ENCODE data around the gene MMD. TPM values are rescaled to one million over a fixed set of nuclear protein-coding genes. Genes with fewer than 3 reads are reported as not detected.

Gene MMD
- total RNA-seq, 1 experiment from 2014 or later, result 40.8 TPM

GRCh38 chr17:55421179-55421934 lies at the start of gene MMD (continued):
- TF ChIP-seq PRRX2 (CRISPR knock-in tag; IDR thresholded peaks at IDR 0.05) (no peak), ZMAT4 (CRISPR knock-in tag; IDR thresholded peaks at IDR 0.05) (no peak), NR3C1 (CRISPR knock-in tag; conservative IDR thresholded peaks at IDR 0.05; ENCODE audit: low read depth) (no peak), MAX (CRISPR knock-in tag; IDR thresholded peaks at IDR 0.05) (peak; percentile 29; the same call in 1 of the 2 replicates), ZNF512 (CRISPR knock-in tag; IDR thresholded peaks at IDR 0.05; ENCODE audit: borderline replicate concordance) (no peak), HMGXB4 (CRISPR knock-in tag; IDR thresholded peaks at IDR 0.05) (peak; percentile 58; the same call in 1 of the 2 replicates), FOXK1 (CRISPR knock-in tag; IDR thresholded peaks at IDR 0.05) (peak; percentile 44; the same call in 1 of the 2 replicates), ZNF671 (CRISPR knock-in tag; IDR thresholded peaks at IDR 0.05) (no peak), ZBTB21 (CRISPR knock-in tag; IDR thresholded peaks at IDR 0.05; ENCODE audit: borderline replicate concordance) (0 out of 2 replicates have a peak, but pooled peaks have one; percentile 3), ARID4B (CRISPR knock-in tag; IDR thresholded peaks at IDR 0.05; ENCODE audit: borderline replicate concordance) (no peak), SP1 (CRISPR knock-in tag; conservative IDR thresholded peaks at IDR 0.05) (no peak; the same call in 1 of the 2 replicates), ATF2 (CRISPR knock-in tag; IDR thresholded peaks at IDR 0.05; ENCODE audit: borderline replicate concordance, low read depth) (no peak), AFF4 (CRISPR knock-in tag; IDR thresholded peaks at IDR 0.05; ENCODE audit: borderline replicate concordance) (no peak), CBFB (CRISPR knock-in tag; IDR thresholded peaks at IDR 0.05; ENCODE audit: low read depth) (no peak), ZNF219 (CRISPR knock-in tag; IDR thresholded peaks at IDR 0.05; ENCODE audit: borderline replicate concordance) (no peak), FOXP4 (CRISPR knock-in tag; IDR thresholded peaks at IDR 0.05) (peak; percentile 65; the same call in 1 of the 2 replicates), ATF6 (CRISPR knock-in tag; IDR thresholded peaks at IDR 0.05) (no peak), ZNF138 (CRISPR knock-in tag; conservative IDR thresholded peaks at IDR 0.05) (no peak), FOXP1 (CRISPR knock-in tag; IDR thresholded peaks at IDR 0.05; ENCODE audit: borderline replicate concordance) (no peak)
